HG03103 (cell line): ENCODE results near the gene ZBTB7A.

Source experiments
- ATAC-seq: cut with Tn5 transposase; IDR thresholded peaks from one replicate; pipeline ENCODE4 v1.9.1; 2021; ENCODE audit warnings: low read depth; ENCODE audit not compliant: unreplicated experiment

Gene ZBTB7A

GRCh38 chr19:4057931-4058692 is 8.6 kb downstream of the ZBTB7A start:
- no peak for ATAC-seq

- no peak for ATAC-seq
These were observed 11.5 kb downstream of the ZBTB7A start for GRCh38 chr19:4055209-4055552.

GRCh38 chr19:4054441-4055208 is 12.1 kb downstream of the ZBTB7A start:
- ATAC-seq: no peak

GRCh38 chr19:4053423-4054324 is 13.0 kb downstream of the ZBTB7A start:
- ATAC-seq: no peak

GRCh38 chr19:4052993-4053422 is 13.7 kb downstream of the ZBTB7A start:
- no peak for ATAC-seq

GRCh38 chr19:4052114-4052992 is 14.3 kb downstream of the ZBTB7A start:
- ATAC-seq: no peak

GRCh38 chr19:4051175-4052101 is 15.3 kb downstream of the ZBTB7A start:
- ATAC-seq: no peak

GRCh38 chr19:4049432-4049831 is 17.3 kb downstream of the ZBTB7A start:
- ATAC-seq: no peak

GRCh38 chr19:4046946-4047683 is 19.6 kb downstream of the ZBTB7A start:
- no peak for ATAC-seq

- no peak for ATAC-seq
These were observed 20.4 kb downstream of the ZBTB7A start for GRCh38 chr19:4046362-4046691.

GRCh38 chr19:4045597-4046361 is 20.9 kb downstream of the ZBTB7A start:
- ATAC-seq: no peak

GRCh38 chr19:4044990-4045465 is 21.7 kb downstream of the ZBTB7A start:
- no peak for ATAC-seq

GRCh38 chr19:4043966-4044715 is 22.6 kb downstream of the ZBTB7A start:
- ATAC-seq: no peak

GRCh38 chr19:4043401-4043800 is 23.3 kb downstream of the ZBTB7A start:
- ATAC-seq: no peak

- no peak for ATAC-seq
These were observed 24.0 kb downstream of the ZBTB7A start for GRCh38 chr19:4042731-4043082.

- no peak for ATAC-seq
These were observed 24.5 kb downstream of the ZBTB7A start for GRCh38 chr19:4042064-4042730.
